Right kidney (tissue), 9 donors: ENCODE results near the gene ELOVL7.
"Not testable (repeated sequence)": the region's sequence is repeated elsewhere in the genome, so short reads cannot be mapped to it uniquely, and the experiment has no call there.

Experiments
- DNase-seq: peaks from one replicate; pipeline ENCODE4 v3.0.0-alpha.2; 2016
- long read RNA-seq, 8 donors: transcript quantifications; one replicate each; lab custom pipeline, GENCODE V29; 2026

Gene ELOVL7
- long read RNA-seq, donor 1, partial matches to known transcripts: 0 of 3 reads
- long read RNA-seq, donor 1, other reads (novel, unspliced or antisense): 0 of 3 reads
- long read RNA-seq, donor 2, partial matches to known transcripts: 0 of 3 reads
- long read RNA-seq, donor 2, other reads (novel, unspliced or antisense): 0 of 3 reads
- long read RNA-seq, donor 3, partial matches to known transcripts: 0 of 1 reads
- long read RNA-seq, donor 3, other reads (novel, unspliced or antisense): 0 of 1 reads
- long read RNA-seq, donor 4, partial matches to known transcripts: 0 of 2 reads
- long read RNA-seq, donor 4, other reads (novel, unspliced or antisense): 0 of 2 reads
- long read RNA-seq, donor 5, partial matches to known transcripts: 0 of 4 reads
- long read RNA-seq, donor 5, other reads (novel, unspliced or antisense): 0 of 4 reads
- long read RNA-seq, donor 6: 0 reads
- long read RNA-seq, donor 7, partial matches to known transcripts: 0 of 3 reads
- long read RNA-seq, donor 7, other reads (novel, unspliced or antisense): 0 of 3 reads
- long read RNA-seq, donor 8, partial matches to known transcripts: 0 of 2 reads
- long read RNA-seq, donor 8, other reads (novel, unspliced or antisense): 0 of 2 reads

DNA sequence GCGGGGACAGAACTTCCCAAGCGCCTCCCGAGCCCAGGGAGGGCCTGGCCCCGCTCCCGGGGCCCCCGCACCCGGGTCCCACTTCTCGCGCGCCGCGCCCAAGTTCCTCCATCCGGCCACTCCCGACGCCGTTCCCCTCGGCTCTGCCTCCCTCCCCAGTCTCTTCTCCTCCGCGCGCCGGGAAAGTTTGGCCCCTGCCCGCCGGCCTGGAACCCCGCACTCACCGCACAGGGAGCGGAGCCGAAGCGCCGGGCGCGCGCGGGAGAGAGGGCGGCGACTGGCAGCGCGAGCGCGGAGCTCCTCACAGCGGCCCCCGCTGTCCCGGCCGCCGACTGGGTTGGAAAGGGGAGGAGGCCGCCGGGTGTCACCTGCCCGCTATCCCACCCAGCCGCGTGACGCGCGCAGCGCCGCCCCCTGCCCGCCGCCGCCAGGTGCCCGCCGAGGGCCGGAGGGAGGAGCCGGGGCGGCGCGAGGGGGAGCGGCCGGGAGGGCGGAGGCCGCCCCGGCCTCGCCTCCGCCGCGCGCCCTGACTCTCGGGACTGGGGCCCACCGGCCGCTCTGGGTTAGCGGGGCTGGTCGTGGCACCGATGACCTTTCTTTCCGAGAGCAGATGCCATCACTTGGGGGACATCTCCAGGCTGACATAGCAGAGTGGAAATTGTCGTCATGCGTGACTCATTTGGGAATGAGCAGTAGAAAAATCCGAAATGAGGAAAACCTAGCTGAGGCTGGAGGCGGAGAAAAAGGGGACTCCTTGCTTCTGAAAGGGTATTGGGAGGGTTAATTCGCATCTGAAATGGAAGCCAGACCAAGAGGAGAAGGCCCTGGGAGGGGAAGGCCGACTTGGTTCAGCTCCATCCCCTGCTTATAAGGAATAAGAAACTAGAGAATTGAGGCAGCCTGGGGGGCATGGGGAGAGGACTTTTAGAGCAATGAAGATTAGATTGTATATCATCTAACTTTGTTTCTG lies at the start of gene ELOVL7:
TSS of gene ELOVL7 (minus strand) at position 334 of the 970 bp plus-strand sequence. CDS start 56,872 bp downstream, outside the sequence.
- peak; percentile 82 for DNase-seq

DNA sequence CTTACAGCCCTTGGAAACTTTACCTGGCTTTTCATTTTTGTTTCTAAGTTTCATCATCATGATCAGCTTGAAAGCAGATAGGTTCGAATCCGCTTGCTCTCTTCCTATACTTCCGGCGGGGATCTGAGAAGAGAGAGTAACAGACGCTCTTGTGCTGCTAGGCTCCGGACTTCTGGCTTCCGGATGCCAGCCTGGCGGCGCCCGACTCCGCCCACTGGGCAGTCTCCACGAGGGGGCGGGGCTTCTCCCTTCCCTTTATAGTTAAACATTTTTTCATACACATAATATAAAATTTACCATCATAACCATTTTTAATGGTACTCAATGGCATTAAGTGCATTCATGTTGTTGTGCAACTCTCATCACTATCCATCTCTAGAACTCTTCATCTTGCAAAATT lies 49.5 kb upstream of the ELOVL7 start:
- DNase-seq: no peak

DNA sequence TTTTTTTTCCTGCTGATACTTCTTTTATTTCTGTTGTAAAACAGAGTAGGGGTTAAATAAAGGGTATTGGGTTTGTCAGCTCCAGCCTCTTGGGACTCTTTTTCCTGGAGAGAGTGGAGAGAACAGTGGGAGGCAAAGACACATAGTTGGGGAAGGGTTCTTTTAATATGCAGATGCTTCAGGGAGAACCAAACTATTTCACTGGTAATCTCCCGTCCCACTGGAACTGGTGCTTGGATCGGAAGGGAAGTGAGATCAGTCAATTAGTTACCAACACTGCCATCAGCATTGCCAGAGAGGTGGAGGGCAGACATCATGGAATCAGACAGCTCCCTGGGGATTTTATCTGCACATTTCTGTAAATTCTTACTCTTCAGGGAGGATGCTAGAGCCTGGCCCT lies 47.6 kb upstream of the ELOVL7 start:
- no peak for DNase-seq

DNA sequence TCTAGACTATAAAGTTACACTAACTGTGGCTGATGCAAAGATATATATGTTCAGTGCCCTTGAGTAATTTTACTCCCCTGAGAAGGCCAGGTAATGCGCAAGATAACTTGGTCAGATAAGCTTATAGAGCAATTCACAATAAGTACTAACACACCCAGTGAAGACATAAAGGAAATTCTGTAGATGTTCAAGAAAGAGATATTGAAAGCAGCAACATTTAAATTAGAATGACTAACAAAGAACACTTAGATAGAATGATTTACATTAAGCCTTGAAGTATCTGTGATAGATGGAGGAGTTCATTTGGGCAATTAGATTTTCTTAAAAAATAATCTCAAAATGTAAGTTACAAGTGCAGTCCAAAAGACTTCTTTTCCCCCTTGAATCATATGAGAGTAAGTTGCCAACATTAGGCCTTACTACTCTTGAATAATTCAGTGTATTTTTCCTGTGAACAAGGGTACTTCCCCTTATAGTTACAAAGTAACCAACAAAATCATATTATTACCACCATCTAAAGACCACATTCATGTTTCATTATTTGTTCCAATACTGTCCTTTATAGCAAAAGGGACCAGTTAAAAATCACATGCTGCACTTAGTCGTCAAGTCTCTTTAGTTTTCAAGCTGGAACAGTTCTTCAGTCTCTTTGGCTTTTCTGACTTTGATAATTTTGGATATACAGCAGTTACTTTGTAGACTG lies 44.4 kb upstream of the ELOVL7 start:
- DNase-seq: no peak

DNA sequence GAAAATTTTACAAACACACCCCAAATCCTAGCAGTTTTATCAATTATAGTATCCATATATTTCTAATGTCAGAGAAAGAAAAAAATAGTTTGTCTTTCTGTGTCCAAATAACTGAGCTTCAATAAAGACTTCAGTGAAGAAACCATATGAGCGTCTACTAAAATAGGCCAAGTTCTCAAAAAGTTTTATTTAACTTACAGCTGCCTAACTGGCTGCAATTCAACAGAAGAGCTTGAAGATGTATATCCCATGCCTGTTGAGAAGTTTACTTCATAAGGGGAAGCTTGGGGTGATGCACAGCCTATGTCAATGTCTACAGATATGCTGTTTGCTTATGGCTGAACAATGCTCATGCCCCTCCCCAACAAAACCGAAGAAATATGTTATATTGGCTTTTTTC lies 43.7 kb upstream of the ELOVL7 start:
- no peak for DNase-seq

DNA sequence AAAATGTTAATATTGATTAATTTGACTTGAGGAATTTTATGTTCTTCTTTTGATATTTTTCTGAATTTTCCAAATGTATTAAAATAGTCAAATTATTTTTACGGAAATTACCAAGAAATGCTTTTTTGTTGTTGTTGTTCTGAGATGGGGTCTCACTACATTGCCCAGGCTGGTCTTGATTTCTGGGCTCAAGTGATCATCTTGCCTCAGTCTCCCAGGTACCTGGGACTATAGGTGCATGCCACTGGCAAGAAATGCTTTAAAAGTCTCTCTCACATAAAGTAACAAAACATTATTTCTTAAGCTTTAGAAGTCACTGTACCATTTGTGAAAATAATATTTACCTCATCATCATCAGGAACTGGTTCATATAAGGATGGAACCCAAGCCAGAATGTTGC lies 43.0 kb upstream of the ELOVL7 start:
- no peak for DNase-seq

DNA sequence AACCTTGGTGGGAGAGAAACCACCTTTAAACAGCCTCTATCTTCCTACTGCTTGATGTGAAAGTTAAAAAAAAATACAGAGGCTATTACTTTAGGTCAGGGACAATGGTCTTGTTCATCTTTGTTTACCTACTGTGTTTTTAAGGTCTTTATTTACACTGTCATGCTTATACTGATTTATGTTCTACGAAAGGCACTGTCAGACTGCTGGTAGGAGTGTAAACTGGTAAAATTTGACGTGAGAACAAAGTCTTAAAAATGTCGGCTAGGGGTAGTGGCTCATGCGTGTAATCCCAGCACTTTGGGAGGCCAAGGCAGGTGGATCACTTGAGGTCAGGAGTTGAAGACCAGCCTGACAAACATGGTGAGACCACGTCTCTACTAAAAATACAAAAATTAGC lies 42.1 kb upstream of the ELOVL7 start:
- DNase-seq: no peak

DNA sequence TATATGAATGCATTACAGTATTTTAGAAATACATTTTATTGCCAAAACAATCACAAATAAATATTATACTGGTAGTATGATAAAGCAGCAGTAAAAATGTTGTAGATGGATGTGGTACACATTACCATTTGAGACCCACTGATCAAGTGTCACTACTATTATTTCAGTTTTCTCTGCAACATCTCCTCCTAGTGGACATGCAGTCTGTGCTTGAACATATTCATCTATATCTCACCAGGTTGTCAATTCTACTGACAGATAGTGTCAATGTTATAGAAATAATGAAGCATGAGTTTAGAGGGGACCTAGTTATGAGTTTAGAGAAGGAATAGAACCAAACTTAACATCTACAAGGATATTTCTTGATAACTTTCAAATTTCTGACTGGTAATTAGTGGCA lies 39.2 kb upstream of the ELOVL7 start:
- DNase-seq: no peak

DNA sequence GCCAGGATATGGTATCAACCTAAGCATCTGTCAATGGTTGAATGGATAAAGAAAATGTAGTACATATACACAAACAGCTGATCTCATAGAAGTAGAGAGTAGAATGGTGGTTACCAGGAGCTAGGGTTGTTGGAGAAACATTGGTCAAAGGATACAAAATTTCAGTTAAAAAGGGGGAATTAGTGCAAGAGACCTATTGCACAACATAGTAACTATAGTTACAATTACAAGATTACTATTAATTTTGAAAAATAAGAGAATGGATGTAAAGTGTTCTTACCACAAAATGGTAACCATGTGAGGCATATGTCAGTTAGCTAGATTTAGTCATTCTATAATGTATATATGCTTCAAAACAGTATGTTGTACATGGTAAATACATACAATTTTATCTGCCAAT lies 28.8 kb upstream of the ELOVL7 start:
- DNase-seq: no peak

DNA sequence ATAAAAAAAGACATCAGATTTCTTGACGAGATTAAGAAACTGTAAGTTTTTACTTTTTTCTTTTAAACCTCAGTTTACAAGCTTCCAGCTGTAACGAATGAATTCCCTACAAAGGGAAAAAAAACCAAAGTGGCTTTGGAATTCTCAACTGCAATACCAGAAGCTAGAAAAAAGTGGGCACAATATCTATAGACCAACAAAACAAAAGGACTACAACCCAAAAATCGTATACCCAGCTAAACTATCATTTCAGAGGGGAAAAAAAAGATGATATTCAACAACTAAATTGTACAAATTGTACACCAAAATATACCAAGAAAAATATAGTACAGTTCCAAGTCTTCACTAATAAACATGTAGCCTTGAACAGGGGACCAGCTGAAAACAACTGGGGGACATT lies 26.8 kb upstream of the ELOVL7 start:
- DNase-seq: no peak

DNA sequence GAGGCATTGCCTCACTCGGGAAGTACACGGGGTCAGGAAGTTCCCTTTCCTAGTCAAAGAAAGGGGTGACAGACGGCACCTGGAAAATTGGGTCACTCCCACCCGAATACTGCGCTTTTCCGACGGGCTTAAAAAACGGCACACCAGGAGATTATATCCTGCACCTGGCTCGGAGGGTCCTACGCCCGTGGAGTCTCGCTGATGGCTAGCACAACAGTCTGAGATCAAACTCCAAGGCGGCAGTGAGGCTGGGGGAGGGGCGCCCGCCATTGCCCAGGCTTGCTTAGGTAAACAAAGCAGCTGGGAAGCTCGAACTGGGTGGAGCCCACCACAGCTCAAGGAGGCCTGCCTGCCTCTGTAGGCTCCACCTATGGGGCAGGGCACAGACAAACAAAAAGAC lies 16.5 kb upstream of the ELOVL7 start:
- DNase-seq: not testable (repeated sequence)

DNA sequence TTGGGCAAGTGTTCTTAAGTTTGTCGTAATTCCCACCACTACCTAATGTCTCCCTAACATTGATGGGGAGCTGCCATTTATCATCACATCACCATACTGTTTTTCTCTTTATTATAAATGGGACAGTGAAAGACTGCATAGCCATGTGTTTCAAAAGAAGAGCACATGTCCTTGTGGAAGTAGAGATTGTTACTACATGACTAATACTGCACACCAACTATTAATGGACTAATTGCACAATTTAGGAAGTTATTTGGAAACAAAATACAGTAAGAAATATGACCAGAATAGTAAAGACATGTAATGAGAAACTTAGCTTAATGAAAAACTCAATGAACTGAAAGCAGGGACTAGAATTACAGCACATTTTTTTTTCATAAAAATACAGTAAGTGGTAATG lies 12.0 kb upstream of the ELOVL7 start:
- no peak for DNase-seq

DNA sequence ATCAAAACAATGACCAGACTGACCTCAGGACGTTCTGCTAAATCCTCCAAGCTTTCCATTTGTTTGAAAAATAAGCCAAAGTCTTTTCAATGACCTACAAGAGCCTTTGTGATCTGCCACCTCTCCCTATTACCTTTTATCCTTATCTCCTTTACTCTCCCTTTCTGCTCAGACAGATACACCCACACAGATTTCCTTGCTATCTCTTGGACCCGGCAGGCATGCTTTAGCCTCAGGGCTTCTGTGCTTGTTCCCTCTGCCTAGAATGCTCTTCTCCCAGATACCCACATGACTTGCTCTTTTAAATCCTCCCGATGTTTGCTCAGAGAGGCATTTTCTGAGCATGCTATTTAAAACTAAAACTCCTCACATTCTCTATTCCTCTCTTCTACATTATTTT lies 8.9 kb upstream of the ELOVL7 start:
- no peak for DNase-seq

DNA sequence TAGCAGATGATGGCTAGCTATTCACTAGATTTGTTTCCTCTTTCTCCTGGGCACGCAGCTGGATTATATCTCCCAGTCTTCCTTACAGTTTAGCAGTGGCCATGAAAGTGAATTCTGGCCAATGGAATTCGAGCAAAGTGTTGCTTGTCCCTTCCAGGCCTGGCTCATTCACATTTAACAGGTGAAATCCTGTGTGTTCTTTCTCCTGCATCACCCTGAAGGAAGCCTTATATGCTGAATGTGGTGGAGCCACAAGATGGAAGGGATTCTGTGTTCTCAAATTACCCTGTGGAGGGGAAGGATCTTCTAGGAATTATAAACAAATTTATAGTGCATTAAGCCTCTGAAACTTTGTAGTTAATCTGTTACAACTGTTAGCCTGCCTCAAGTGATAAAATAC lies 8.2 kb upstream of the ELOVL7 start:
- no peak for DNase-seq

DNA sequence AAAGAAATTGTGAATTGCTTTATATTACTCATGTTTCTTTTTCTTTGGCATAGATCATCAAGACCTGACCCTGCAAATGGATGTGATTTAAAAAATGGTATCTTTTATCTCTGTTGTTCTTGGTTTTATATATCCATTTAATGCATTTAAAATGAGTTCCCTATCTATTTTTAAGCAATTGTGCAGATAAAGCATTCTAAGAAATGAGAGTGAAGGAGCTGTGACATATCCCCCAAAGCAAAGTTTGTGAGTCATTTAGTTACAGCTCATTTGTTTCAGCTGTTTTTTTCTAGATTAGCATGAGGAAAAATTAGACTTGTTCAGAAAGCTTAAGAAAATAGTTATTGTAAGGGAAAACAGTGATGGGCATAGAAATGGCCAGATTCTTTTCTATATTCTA lies 7.6 kb upstream of the ELOVL7 start:
- no peak for DNase-seq

DNA sequence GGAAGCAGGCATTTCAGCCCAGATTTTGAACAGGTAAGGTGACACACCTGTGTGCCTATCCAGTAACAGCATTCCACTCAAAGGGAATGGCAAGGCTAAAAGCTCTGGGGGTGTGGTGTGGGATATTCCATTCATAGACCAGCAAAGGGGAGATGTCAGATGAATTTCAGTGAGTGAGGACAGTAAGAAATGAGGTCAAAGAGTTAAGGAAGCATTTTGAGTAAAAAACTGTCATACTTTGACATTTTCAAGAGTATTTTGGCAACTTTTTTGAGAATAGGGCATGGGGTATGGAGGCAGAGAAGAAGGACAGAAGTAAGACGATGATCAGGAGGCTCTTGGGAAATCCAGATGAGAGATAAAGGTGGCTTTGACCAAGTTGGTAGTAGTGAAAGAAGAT lies 2.2 kb upstream of the ELOVL7 start:
- no peak for DNase-seq

DNA sequence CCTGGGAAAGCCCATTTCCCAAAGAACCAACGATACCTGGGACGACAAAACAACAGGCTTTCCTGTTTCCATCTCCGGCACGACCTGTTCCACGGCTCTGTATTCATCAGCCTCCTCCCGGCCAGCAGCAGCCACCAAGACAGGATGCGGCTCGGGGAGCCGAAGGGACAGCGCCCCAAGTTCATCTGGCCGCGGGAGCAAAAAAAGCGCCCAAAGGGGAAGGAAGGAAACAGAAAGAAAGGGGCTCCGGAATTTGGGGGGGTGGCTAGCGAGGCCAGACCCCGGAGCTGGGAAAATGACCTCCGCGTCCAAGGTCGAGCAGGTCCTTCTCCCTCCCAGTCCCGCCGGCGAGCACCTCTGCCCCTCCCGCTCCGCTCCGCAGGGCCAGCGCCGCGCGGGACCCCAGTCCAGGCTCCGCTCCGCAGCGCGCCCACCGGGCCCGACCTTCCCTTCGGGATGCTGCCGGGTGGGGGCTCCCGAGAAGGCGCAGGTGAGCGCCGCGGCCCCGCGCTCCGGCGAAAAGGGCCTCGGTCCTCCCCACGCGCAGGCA lies 608 bp downstream of the ELOVL7 start:
- DNase-seq: peak; percentile 71

DNA sequence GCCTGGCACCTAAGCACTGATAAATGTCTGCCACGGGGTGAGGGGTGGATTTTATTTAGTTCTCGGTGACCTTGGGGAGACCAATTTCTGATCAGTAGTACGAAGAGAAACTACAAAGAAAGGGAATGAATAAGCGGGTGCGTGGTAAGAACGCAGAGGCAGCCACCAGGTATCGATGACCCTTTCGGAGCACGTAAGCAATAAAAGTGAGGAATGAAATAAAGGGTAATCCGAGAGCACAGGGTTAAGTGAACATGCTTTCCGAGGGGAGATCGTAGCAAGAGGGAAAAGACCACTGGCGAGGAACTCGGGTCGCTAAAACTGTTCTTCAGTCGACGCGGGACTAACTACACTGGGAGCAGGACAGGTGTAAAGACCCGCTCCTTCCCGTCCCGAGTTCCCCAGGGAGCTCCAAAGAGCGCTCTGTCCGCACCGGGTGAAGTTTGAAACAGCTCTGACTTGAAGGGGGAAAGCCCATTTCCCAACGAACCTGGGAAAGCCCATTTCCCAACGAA lies 1.1 kb downstream of the ELOVL7 start:
- DNase-seq: peak; percentile 62

DNA sequence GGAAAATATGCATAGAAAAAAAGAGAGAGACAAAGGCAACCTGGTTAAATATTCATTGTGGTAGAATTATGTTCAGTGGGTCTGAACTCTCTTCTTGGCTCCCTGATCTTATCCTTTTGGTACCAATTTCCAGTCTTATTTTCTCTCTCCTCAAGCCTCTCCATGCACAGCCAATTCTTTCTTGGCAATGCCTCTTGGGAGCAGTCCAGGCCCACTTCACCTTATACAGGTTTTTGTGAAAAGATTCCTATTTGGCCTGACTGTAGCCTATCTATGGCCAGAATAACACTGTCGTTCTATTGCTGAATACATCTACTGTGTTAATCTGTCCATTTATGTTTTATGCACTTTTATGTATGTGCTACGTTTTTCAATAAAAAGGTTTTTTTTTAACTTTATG lies 2.7 kb downstream of the ELOVL7 start:
- DNase-seq: no peak

DNA sequence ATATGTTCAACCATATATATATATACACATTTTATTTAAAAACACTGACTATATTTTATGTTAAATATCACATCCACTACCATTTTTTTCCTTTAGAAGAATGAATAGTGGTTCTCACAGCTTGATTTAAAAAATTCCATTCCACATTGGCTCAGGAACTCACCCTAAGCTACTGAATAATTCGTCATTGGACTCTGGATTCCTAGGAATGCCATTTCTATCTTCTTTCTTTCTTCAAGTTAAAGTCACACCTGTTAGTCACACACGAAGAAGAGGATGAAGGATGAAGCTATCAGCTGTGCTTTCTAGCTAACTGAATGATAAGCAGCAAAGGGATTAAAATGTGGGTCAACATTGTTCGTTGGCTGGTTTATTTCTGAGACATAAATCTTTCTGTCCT lies 7.9 kb downstream of the ELOVL7 start:
- no peak for DNase-seq

DNA sequence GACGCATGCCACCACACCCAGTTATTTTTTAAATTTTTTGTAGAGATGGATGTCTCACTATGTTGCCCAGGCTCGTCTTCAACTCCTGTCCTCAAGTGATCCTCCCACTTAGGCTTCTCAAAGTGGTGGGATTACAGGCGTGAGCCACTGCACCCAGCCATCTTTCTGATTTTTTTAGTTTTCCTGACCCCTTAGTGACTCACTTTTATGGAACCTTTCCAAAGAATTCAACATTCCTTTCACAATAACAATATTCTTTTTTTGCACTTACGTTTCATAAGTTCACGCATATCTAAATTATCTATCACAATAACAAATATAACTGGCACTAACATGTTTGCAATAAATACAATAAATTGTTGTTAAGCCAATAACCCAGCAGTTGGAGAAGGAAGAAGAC lies 8.5 kb downstream of the ELOVL7 start:
- no peak for DNase-seq

DNA sequence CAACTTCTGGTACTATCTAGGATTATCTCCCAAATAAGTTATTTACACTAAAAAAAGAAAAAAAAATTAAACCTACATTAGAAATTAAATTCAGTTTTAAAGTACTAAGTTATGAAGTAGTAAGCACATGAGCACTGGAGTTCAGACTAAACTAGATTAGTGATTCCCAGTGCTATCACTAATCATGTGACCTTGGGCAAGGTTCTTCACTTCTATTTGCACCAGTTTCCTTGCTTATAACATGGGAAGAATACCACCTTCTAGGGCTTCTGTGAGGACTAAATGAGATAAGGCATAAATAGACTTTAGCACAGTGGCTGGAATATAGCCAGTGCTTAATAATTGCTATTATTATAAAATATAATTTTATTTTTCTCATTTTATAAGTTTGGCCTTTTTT lies 10.5 kb downstream of the ELOVL7 start:
- no peak for DNase-seq
